Measurements from ENCODE around the gene PQBP1.

DNA sequence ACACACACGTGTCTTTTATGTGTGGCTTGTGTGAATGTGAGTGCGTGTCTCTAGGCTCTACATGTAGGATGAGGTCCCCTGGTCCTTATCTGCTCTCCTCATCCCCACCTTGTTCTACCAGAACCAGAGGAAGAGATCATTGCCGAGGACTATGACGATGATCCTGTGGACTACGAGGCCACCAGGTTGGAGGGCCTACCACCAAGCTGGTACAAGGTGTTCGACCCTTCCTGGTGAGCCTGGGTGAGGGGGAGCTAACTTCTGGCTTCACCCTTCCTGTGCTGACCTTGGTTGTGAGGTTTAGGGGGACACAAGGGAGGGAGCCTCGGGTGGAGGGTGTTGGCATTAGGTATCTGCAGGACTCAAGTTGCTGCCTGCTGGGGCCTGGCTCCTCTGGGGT lies 3.3 kb downstream of the PQBP1 start:
- TF ChIP-seq TAF1 (conservative IDR thresholded peaks at IDR 0.05) (no peak), YY1 (IDR thresholded peaks at IDR 0.05) (no peak)

Data from liver (tissue), 2 donors.